Eye (tissue), 1 donor: ENCODE data around the gene GNG12.

ENCODE experiments used
- DNase-seq: peaks from one replicate; pipeline ENCODE4 v3.0.0-alpha.2; 2015

GNG12 gene

DNA sequence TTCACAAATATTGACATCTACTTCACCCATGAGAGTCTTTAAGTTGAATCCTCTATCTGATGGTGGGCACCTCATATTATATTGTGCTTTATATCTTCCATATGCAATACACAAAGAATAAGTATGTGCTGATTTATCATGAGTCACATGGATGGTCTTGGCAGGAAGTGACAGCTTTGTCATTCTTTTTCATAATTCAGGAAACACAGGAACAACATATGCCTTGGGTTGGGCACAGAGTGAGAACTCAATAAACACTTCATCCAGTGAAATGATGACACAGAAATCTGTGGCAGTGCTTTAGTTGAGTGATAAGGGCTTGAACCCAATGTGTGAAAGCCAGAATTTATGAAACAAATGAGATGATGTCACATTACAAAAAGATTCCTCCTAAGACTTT, 107.0 kb downstream of the GNG12 start:
- DNase-seq = no peak

DNA sequence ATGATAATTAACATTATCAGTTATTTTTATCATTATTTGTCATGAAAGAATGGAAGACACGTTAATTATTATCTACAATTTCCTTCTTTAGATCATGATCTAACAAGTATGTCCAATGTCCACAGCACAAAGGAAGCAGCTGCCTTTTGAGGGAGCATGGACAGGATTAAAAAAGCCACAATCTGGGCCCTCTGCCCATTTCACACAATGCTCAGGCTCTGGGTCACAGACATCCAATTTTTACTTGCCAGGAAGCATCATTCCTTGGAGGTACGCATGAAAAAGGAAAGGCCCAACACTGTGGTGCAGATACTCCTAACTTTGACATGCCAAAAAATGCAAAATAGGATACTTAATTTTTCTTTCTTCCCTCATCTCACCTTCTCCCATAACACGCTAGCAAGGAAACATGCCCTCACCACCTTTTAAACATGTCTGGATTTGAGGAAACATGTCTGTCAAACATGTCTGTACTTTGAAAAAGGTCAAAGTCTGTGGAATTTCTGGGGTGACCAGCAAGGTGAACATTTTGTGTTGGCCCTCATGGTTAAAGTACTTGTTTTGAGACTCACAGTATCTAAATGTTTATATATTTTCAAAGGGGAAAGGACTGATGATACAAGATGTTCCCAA, 108.2 kb downstream of the GNG12 start:
- no peak for DNase-seq

DNA sequence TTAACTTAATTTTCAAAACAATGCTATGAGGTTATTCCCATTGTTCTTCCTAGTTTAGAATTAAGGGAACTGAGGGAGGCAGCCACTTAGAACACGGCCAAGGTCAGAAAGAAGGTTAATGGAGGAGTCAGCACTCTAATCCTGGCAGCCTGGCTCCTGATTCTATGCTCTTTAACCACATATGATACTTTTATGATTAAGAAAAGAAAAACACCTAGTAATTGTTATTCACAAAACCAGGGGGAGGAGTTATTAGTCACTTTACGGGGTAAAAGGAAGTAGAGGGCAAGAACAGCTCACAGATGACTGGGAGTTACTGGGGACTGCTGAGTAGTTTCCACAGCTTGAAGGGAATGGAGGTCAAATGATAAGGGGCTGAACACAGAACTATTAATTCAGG, 109.6 kb downstream of the GNG12 start:
- DNase-seq = no peak

DNA sequence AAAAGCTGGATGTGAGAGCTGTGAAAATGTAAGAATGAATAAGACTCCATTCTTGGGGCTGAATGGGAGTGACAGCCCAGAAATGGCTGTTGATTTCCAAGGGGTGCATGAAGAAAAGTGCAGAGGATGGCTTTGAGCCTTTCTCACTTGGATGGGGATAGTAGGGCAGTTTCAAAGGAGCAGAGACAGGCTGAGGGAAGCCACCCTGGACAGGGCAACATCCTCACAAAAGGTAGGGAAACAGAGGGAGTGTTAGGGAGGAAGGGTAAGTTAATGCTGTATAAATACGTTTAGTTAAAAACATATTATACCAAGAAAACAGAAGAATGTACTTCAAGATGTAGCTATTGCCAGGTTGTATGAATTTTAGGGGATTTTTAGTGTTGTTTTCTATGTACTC, 110.1 kb downstream of the GNG12 start:
- DNase-seq = no peak

DNA sequence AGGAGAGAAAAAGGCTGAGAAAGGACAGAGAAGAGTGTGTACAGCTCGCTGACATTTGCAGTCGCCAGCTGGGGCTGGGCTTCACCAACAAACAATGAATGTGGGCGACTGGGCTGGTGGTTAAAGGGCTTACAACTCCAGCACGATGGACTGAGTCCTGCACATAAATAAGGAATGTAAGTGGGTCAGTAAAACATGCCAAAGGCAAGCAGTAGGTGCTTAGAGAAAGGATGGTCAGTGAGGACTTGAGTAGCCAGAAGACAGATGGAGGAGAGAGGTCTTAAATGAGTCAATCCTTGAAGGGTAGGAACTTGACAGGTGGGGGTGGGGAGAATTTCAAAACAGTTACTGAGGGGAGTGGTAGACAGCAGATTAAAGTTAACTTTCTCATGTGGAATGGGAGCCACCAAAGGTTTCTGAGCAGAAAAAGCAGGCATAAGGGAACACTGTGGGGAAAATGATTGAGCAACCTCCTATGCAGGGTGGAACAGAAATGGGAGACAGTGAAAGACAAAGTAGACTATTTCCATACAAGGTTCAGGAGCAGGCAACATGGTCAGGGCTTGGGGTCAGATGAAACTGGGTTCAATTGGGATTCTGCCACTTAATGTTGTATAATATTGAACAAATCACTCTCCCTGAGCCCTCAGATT, 110.8 kb downstream of the GNG12 start:
- no peak for DNase-seq

DNA sequence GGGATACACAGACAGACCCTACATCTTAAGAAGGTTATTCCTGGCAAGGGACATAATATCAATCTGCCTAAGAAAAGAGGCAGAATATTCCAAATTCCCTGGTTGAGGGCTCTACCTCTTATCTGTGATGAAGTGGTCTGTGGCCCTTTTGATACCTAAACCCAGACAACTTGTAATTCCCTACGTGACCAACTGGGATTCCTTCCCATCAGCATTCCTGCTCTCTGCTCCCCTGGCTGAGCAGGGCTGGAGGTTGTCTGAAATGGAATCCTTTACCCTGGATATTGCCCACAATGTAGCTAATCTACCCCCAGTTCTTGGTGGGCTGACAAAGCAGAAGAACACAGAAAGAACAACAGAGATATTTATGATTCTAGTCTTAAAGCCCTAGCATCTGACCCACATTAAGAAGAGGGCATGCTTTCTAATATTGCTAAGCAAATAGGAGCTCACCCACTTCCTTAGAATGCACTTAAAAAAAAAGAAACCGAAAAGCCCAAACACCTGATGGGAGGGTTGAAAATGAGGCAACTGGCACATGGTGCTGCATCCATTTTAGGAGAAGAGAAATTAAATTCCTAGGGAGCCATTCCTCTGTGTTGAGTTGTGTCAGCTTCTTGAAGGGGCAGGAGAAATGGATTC, 111.5 kb downstream of the GNG12 start:
- DNase-seq = no peak

DNA sequence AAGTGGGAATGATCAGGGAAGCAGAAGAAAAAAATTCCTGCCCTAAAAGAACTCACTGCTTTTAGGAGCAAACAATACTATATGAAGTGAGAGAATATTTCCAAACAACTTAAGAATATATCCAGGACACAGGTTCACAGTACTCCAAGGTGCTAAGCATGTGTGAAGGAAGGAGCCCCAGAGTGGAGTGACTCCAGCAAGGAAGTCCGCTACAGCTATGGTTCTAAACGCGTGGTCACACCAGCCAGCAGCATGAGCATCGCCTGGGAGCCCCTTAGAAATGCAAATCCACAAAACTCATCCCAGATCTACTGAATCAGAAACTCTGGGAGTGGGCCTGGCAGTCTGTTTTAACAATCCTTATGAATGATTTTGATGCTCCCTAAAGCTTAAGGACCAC, 112.2 kb downstream of the GNG12 start:
- no peak for DNase-seq

DNA sequence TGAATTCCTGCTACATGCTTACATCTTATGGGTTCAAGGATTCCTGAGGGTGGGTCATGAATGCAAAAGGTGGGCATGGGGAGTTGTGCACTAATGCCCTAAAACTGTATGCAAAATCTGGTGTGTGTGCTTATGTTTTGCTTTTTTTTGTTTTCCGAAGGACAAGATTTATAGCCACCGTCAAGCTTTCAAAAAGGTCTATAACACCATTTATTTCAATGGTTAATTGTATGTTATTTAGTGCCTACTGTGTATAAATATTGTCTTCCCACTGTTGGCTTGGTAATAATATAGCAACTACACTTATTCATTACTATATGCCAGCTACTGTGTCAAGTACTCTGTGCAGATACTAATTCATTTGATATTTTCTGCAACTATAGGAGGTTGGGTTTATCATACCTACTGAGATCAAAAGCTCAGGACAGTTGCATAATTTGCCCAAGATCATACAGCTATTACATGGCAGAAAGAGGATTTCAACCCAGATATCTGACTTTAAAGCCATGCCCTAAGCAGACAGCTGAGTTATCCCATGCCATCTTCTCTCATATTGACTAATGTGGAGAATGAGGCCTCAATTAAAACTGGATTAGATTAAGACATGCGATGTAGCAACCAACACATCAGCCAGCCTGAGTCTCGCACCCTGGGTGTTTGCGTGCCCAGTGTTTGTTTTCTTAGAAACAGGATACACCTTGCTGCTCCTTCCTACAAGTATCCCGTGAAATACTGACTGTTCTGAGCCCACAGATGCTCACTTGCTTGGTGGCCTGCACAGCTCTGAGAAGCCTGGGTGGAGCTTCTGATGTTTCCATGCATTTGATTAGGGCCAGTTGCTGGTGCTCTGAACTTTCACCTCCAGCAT, 113.7 kb downstream of the GNG12 start:
- DNase-seq = no peak

DNA sequence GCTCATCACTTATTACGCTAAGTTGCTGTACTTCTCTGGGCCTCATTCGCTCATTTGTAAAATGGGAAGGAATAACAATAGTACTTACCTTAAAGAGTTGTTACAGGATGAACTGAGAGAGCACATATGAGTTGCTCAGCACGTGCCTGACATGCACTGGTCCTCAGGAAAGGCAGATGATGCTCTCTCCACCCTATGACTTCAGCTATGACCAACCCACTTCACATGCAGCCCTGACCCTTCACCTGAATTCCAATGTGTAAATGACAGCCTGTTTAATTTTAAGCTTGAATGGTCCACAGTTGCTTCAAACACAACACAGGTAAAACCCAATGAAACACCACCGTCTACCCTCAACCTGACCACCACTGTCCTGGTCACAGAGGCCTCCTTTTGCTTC, 115.4 kb downstream of the GNG12 start:
- DNase-seq = no peak

DNA sequence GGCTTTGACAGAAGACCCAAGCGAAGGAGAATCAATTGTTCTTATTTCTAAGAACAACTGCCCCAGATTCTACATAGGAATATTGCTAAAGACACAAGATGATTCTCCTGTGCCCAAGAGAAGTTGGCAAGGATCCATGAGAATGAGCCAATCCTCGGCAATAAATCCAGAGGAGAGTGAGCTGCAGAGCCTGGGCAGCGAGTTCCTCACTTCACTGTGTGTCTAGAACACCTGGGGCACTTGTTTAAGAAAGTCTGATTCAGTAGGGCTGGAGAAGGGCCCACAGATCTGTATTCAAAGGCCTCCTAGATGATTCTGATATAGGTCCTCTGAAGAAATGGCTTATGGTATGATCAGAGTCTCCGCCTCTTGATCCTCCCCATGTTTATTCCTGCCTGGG, 116.5 kb downstream of the GNG12 start:
- no peak for DNase-seq

DNA sequence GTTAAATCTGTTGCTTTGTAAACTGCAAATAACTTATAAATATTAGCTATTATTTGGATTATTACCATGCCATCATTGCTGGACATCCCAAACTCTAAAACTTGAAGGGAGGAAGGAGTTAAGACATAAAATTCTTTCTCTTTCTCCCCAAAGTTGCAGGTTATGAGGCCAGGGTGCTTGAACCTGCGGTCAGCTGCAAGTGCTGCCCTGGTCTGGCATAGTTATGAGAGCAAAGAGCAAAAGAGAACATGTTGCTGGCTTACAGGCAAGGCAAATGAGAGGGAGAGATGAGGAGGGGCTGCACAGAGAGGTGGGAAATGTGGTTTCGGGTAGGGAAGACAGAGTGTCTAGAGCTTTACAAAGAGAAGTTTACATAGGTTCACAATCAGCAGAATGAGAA, 117.4 kb downstream of the GNG12 start:
- DNase-seq = no peak

DNA sequence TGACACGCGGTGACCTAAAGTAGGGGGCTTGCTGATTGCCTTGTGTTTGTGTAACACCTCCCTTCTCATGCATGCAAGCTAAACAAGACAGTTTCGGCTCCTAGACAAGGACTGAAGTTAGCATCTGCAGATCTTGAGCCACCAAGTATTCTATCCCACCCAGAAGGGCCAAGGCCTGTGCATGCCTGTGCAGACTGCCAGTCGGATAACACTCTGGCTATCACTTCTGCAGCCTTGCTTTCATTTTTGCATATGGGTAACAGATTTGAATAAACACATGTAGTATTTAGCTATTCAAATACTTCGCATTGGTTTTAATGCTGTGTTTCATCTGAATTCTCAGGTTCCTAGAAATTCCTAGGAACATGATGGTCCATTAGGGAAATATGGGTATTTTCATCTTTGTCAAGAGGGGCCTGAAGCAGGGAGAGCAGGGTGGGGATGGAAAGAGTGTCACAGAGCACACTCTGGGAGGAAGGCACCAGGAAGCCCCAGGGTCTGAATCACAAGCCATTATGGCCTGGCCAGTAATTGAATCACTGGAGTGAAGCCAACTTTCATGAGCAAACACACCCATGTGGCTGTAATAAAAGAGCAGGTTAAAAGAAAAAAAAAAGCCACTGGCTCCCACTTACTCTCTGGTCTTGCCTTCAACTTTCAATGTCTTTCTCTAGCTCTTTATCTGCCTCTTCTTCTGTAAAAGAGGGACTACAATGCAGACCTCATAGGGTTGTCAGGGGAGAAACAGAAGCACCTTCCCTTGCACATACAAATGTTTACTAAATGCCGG, 120.0 kb downstream of the GNG12 start:
- DNase-seq = peak; percentile 38

DNA sequence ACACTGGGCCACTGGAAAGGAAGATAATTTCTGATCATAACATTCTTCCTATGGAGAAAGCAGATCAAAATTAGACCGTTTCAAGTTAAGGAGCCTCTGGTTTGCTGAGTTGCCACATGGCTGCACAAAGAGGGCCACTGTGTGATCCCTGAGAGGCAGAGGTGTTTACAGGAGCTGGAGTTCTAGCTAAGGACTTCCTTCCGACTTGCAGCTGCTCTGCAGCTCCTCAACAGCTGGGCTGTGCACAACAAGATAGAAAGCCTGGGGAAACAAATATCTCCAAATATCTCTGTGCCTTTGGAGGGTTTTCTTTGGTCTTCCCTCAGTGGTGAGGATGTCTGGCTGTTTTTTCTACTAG, 121.4 kb downstream of the GNG12 start:
- no peak for DNase-seq

DNA sequence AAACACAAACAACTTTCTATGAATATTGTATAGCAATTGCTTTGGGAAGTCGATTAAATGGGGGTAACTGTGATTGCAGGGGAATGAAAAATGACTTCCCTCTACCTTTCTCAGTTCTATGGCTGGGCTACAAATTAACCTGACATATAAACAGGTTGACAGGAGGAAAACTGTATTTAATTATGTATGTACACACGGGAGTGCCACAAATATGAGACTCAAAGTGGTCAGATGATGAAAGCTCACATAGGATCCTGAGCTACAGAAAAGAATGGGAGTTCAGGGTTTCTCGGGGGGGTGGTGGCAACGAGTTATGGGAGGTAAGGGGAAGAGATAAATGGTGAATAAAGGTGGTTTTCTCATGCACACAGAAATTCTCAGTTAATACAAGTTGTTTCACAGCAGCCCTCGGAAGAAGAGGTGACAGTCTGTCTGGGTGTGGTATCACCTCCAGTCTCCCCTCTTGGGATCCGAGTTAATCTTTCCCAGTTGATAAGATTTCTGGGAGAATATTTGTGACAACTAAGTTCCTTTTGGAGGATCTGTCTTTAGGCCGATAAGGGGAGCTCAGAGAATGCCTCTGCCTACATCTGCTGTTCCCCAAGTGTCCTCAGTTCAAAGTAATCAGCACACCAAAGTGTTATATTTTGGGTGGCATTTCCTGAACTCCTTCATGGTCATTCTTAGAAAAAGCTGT, 122.0 kb downstream of the GNG12 start:
- DNase-seq = no peak

DNA sequence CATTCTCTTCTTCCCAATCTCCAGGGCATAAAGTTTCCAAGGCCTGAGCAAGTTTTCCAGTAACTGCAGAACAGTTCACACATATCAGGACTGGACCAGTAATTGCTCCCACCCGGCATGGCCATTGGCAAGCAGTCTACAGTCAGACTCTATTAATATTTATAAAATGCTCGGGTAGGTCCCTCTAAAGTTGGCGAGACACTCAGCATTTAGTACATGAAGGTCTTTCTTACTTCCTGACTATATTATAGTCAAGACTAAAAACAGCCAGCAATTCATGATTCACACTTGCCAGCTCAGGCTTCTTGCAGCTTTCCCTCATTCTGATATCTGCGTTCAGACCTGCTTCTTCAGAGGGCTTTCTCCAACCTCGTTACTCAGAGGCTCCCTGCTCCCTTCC, 122.8 kb downstream of the GNG12 start:
- no peak for DNase-seq

DNA sequence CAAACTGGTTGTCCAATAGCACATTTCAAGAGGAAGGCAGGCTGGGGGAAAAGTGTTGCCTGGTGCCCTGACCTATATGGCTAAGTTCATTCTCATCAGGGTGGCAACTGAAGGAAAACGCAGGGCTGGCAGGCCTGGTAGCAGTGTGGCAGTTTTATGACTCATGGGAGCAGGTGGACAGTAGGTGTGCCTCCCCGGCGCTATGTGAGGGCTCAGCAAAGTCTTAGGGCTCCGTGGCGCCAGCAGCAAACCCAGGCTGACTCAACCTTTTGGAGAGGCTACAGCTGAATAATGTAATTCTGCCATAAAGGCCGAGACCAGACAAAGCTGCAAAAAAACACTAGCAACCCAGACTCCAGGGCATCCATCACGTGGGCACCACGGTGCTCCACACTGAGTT, 124.7 kb downstream of the GNG12 start:
- DNase-seq = no peak

DNA sequence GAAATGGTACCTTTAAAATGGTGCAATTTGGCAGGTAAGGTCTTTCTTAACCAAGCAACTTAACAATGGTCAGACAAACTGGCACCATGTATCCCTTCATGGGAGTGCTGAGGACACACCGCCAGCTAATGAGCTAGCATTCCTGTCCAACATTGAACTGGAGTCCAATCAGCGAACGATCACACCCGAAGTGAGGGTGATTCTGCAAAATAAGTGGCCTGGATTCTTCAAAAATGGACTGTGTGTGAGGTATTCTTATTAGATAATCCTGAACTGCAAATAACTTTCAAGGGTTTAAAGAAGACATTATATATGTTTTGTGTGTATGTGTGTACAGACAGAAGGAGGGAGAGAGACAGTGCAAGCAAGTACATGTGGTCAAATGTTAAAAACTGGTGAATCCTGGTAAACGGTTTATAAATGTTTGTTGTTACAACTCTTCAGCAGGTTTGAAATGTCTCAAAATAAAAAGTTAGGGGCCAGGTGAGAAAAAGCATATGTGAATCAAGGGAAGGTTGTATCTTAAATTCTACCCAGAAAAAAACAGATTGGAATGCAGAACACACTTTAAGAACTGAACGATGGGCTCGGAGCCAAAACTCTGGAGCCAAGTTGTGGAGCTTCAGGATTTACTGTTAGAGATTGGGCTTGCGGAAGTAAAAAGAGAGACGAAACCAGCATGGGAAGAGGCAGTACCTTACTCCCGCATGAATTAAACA, 127.4 kb downstream of the GNG12 start:
- DNase-seq = no peak

DNA sequence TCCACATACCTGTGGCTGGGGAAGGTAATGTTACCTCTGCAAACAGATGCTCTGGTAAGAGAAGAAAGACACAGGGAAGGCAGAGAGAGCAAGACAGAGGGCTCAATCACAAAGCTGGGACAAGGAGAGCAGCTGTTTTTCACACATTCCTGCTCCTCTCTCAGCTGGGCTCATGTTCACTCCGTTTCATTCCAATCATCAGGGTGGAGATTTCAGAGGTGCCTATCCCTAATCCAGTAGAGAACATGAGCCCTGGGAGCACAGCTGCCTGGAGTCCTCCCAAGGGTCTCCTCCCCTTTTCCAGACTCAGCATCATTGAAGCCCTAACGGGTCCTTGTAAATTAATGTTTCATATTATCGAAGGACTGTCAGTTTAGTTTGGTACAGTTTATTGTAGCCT, 128.9 kb downstream of the GNG12 start:
- no peak for DNase-seq

DNA sequence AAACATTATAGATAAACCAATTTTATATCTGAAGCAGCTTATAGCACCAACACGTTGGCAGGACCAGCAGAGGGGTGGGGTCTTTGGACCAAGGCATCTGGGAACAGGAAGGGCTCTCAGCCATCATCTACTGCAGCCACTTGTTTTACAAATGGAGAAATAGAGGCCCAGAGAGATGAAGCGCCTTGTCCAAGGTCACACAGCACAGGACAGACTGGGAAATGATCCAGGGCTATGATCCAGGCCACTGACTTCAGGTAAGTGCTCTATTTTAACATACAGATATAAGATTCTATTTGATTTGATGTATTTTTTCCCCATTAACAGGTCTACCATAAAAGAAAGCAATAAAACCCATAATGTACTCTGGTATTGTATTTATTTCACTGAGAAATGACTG, 131.4 kb downstream of the GNG12 start:
- DNase-seq = no peak

DNA sequence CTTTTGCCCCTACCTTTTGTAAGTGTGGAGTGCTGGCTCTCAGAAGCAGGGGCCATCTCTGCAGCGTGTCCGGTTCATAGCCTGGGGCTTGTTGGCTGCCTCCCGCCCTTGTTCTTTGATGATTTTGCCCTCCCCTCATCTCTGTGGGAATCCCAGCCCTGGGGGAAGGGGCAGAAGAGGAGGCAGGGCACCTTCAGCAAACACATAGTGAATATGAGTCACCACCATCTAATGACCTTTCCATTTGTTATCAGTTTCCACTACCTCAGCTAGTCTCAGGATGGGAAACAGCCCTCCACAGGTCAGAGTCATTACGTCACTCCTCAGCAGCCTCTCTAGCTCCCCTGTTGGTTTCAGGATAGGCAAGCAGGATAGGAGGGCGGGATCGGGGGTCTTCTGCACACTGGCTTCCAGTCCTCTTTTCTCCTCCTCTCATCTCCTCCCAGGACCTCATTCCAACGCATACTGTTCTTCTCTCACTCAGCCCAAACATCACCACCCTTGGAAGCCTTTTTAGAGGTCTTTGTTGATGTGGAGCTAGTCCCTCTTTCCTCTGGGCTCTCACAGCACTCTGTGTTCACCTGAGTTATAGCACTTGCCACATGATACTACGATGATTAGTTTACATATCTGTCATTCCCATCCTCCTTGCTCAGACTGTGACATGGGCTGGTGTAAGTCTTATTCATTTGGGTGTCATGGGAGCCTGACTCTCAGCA, 132.4 kb downstream of the GNG12 start:
- DNase-seq = no peak

DNA sequence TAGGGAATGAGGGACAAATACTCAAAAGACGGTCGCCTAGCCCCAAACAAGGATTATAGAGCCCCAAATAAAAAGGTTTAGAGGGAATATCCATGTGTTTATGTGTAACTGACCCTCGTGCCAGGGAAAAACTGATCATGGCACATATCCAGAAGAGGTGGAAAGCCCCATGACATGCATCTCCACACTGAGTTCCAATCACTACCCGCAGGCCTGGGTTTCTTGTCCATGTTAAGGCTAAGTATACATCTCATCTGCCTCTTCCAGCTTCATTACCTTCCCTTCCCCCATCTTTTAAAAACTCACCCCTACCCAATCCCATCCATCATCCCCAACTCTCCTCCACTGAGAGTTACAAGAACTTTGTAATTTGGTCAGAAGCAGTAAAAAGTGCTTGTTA, 133.0 kb downstream of the GNG12 start:
- DNase-seq = no peak
